SK-N-MC (cell line): ENCODE measurements around the gene TMEM131.
"Not testable (repeated sequence)": the region's sequence is repeated elsewhere in the genome, so short reads cannot be mapped to it uniquely, and the experiment has no call there.

Experiments
- DNase-seq: peaks from one replicate; pipeline ENCODE4 v3.0.0-alpha.2; 2011; ENCODE audit warnings: low read depth, low spot score
- H3K27ac ChIP-seq: fragments of 200-600 bp; sonication (generic); 2 replicates; pipeline ENCODE4 v1.5.1; 2016; ENCODE audit warnings: mixed run types
- H3K36me3 ChIP-seq: fragments of 200-600 bp; sonication (generic); 2 replicates; pipeline ENCODE4 v1.6.1; 2017; ENCODE audit warnings: antibody characterized with exemption, low read length, mixed read lengths; ENCODE audit not compliant: insufficient read depth
- H3K4me3 ChIP-seq: fragments of 200-600 bp; sonication (generic); 2 replicates; pipeline ENCODE4 v1.5.1; 2016
- H3K9ac ChIP-seq: fragments of 200-600 bp; sonication (generic); 2 replicates; pipeline ENCODE4 v1.8.0; 2017; ENCODE audit warnings: mixed run types, mixed read lengths; ENCODE audit not compliant: insufficient read length
- H3K9me3 ChIP-seq: fragments of 200-600 bp; sonication (generic); 2 replicates; pipeline ENCODE4 v1.6.1; 2017; ENCODE audit warnings: low read depth, mild to moderate bottlenecking, antibody characterized with exemption, low read length, moderate library complexity, mixed read lengths
- EZH2 ChIP-seq: fragments of 200-600 bp; sonication (generic); IDR thresholded peaks from one replicate; pipeline ENCODE4 v1.6.1; 2017; ENCODE audit warnings: antibody characterized with exemption
- FOXP2 ChIP-seq: optimal IDR thresholded peaks from 2 replicates; pipeline ENCODE3; 2011; ENCODE audit warnings: mild to moderate bottlenecking, moderate library complexity; ENCODE audit not compliant: insufficient read depth; ENCODE audit errors: extremely low read length, control extremely low read depth
- POLR2AphosphoS5 ChIP-seq: IDR thresholded peaks from 2 replicates; pipeline ENCODE4 v1.6.1; 2012; ENCODE audit warnings: mild to moderate bottlenecking, low read depth, low read length, borderline replicate concordance

TMEM131 gene

DNA sequence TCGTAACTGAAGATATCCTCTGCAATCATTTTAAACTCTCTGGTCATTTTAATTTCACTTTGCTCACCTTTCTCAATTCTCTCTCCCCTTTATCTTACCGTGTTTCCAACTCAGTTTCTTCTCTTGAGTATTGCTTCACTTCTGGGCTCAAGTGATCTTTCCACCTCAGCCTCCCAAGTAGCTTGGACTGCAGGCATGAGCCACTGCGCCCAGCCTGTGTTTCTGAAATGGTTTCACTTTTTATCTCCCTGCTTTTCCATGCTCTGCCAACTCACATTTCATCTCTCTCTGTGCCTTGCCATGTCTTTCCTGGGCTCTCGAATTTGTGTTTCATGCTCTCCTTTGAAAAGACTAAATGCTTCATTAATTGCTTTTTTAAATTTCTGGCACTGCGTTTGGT lies 30.5 kb upstream of the TMEM131 start:
- no peak for DNase-seq
- Histone ChIP-seq H3K9me3 (no peaks in the 10 kb centered on the region), H3K36me3 (no peaks in the 10 kb centered on the region), H3K4me3 (no peak overlapping the region), H3K9ac (no peak overlapping the region), H3K27ac (no peak overlapping the region)
- TF ChIP-seq POLR2AphosphoS5 (no peak), EZH2 (no peak), FOXP2 (no peak)

DNA sequence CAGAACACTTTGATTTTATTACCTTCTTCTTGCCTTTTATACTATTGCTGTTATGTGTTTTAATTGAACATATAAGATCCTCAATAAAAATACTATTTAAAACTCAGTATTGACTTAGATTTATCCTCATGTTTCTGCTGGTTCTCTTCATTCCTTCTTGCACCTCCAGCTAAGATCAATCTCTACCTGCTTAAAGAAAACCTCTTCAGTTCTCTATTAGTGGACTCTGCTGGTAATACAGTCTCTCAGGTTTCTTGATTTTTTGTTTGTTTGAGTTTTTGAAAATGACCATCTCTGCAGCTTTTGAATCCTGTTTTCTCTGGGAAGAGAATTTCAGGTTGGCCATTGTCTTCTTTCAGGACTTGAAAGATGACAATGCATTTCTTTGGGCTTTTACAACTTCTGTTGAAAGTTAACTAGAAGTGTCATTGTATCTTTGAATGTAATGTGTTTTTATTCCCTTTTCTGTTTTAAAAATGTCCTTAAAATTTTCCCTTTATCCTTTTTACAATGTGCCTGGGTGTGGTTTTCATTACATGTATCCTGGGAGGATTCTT lies 29.8 kb upstream of the TMEM131 start:
- H3K9me3 ChIP-seq = no peaks in the 10 kb centered on the region
- no peak overlapping the region for H3K9ac ChIP-seq
- H3K36me3 ChIP-seq = no peaks in the 10 kb centered on the region
- DNase-seq = no peak
- no peak for TF ChIP-seq EZH2
- no peak for TF ChIP-seq POLR2AphosphoS5
- TF ChIP-seq FOXP2 = no peak
- no peak overlapping the region for H3K4me3 ChIP-seq
- H3K27ac ChIP-seq = no peak overlapping the region

DNA sequence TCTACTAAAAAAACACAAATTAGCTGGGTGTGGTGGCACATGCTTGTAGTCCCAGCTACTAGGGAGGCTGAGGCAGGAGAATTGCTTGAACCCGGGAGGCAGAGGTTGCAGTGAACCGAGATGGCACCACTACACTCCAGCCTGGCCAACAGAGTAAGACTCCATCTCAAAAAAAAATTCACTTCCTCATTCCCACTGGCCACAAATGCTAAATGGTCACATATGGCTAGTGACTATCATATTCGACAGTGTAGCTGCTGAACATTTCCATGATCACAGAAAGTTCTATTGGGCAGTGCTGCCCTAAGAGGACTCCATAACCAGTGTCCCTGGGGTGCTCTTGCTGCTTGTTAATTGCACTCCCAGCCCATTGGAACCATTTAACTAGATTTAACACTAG lies 26.3 kb upstream of the TMEM131 start:
- not testable (repeated sequence) for H3K4me3 ChIP-seq, H3K27ac ChIP-seq, H3K36me3 ChIP-seq, H3K9me3 ChIP-seq, H3K9ac ChIP-seq, DNase-seq

DNA sequence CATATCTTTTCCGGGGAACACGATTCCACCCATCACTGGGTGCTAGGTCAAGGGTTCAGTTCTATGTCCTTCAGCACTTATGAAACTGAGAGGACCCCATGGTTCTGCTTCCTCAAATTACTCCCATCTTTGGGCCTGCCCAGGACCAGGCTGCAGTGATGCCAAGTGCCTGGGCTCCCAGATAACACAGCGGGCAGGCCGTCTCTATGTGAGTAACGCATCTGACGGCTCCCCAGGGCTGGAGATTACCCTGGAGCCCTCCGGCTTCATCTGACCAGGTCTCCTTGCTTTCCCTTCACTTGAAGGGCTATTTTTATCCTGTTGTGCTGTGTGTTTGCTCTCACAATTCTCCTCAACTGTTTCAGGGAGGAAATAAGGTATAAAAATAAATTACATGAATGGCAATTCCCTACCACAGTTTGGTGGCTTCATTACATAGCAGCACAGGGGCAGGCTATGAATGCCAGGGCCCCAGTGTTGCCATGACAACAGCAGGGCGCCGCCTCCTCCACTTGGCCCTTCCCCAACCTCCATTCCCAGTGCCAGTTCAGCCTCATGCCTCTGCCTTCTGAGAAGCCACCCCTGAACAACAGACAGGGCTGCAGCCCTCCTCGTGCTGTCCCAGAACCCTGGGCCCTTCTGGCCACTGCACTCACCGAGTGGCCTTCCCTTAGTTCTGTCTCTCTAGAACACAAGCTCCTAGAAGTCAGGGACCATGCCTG lies 25.4 kb upstream of the TMEM131 start:
- no peak for DNase-seq
- H3K9me3 ChIP-seq = no peaks in the 10 kb centered on the region
- TF ChIP-seq FOXP2 = no peak
- TF ChIP-seq EZH2 = no peak
- no peak overlapping the region for H3K4me3 ChIP-seq
- no peaks in the 10 kb centered on the region for H3K36me3 ChIP-seq
- no peak overlapping the region for H3K27ac ChIP-seq
- no peak overlapping the region for H3K9ac ChIP-seq

DNA sequence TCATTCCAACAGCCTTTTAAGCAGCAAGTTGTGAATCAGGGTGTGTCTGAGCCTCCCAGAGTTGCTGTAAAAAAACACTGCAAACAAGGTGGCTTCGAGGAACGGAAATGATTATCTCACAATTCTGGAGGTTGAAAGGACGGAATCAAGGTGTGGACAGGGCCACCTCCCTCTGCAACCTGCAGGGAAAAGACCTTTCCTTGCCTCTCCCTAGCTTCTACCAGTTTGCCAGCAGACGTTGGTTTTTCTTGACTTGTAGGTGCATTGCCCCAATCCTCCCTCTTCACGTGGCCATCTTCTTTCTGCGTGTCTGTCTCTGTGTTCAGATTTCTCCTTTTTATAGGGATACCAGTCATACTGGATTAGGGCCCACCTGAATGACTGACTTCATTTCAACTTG lies 24.8 kb upstream of the TMEM131 start:
- H3K4me3 ChIP-seq = no peak overlapping the region
- no peak overlapping the region for H3K27ac ChIP-seq
- TF ChIP-seq EZH2 = no peak
- no peak for TF ChIP-seq FOXP2
- no peak for TF ChIP-seq POLR2AphosphoS5
- no peak for DNase-seq
- H3K9me3 ChIP-seq = no peaks in the 10 kb centered on the region
- no peak overlapping the region for H3K9ac ChIP-seq
- no peaks in the 10 kb centered on the region for H3K36me3 ChIP-seq

DNA sequence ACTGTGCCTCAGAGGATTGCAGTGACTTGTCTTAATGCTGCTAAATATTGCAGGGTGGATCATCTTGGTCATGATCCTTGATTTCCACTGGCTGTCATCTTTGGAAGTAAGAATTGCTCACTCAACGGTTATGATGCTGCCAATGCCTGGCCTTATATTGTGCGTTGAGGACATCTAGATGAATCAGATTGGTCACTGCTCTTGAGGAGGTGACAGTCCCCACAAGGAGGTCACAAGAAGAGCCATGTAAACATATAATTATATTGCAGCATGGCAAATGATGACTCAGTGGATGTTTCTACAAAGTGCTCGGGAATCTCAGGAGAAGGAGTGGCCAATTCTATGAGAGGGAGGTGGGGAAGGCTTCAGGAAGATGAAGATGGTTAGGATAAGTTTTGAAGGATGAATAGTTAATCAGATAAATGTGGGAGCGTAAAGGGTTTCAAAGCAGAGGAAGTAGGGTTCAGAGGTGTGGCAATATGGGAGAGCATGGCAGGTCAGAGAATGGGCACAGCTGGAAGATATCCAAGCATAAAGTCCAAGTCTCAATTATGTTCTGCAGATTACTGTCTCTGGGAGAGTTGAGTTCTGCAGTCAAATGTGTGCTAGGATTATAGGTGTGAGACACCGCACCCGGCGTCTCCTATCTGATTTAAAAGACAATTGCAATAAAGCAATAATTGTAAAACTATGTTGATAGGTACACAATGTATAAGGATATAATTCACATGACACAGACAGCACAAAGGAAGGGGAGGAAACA lies 21.3 kb upstream of the TMEM131 start:
- H3K4me3 ChIP-seq = no peak overlapping the region
- no peaks in the 10 kb centered on the region for H3K9me3 ChIP-seq
- no peak overlapping the region for H3K27ac ChIP-seq
- H3K36me3 ChIP-seq = no peaks in the 10 kb centered on the region
- TF ChIP-seq POLR2AphosphoS5 (no peak), FOXP2 (no peak), EZH2 (no peak)
- DNase-seq = no peak
- no peak overlapping the region for H3K9ac ChIP-seq

DNA sequence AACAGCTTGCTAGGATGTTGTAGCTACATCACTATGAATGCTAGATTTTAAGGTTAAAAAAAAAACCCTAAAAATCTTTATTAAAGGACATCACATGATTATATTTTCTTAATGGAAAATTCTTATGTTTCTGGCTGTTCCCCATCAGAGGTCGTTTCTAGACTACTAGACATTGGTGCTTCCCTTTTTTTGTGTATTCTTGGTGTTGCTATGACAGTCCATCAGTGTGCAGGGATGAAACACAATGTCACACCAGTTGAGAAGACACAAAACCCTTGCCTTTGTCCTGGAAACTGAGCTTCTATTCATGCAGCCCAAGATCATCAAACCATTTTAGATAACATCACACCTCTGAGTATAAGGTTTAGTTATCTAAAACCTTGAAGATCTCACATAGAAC lies 19.9 kb upstream of the TMEM131 start:
- Histone ChIP-seq H3K9me3 (no peaks in the 10 kb centered on the region), H3K9ac (no peak overlapping the region), H3K4me3 (no peak overlapping the region), H3K36me3 (no peaks in the 10 kb centered on the region), H3K27ac (no peak overlapping the region)
- DNase-seq = no peak
- no peak for TF ChIP-seq POLR2AphosphoS5
- no peak for TF ChIP-seq EZH2
- TF ChIP-seq FOXP2 = no peak

DNA sequence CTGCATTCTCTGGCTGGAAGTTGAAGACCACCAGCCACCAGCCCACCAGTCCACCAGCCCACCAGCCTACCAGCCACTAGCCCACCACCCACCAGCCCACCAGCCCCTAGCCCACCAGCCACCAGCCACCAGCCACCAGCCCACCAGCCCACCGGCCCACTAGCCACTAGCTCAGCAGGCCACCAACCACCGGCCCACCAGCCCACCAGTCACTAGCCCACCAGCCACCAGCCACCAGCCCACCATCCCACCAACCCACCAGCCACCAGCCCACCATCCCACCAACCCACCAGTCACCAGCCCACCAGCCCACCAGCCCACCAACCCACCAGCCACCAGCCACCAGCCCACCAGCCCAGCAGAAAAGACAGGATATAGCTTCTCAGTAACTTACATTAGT lies 18.6 kb upstream of the TMEM131 start:
- Histone ChIP-seq H3K27ac (no peak overlapping the region), H3K9ac (no peak overlapping the region), H3K9me3 (no peaks in the 10 kb centered on the region), H3K4me3 (no peak overlapping the region), H3K36me3 (no peaks in the 10 kb centered on the region)
- DNase-seq = no peak
- TF ChIP-seq EZH2 (no peak), FOXP2 (no peak), POLR2AphosphoS5 (no peak)
